Stomach (tissue), 4 donors: Measurements from ENCODE around the gene TGFBR2.

Source experiments
- CTCF ChIP-seq, 7 experiments: fragments of 450-650 bp in 4 of 7; fragments of 200-600 bp in 3 of 7; sonication (generic) in 3 of 7; IDR thresholded peaks; one replicate each; pipeline ENCODE4 v1.5.1; 2016 to 2019; ENCODE audit warnings: antibody characterized with exemption in 7 of 7, control low read depth in 2 of 7, mild to moderate bottlenecking in 1 of 7
- EP300 ChIP-seq: sonication (generic); formaldehyde crosslinking; IDR thresholded peaks from one replicate; pipeline ENCODE4 v1.6.1; 2017; ENCODE audit warnings: antibody characterized with exemption
- POLR2A ChIP-seq, 4 donors: fragments of 450-650 bp; IDR thresholded peaks; one replicate each; pipeline ENCODE4 v1.6.1; 2016; ENCODE audit warnings: antibody characterized with exemption in 4 of 4, control low read depth in 2 of 4, mild to moderate bottlenecking in 1 of 4, moderate library complexity in 1 of 4
- POLR2AphosphoS5 ChIP-seq, 3 donors: sonication (generic); formaldehyde crosslinking; IDR thresholded peaks; one replicate each; pipeline ENCODE4 v1.6.1; 2016; ENCODE audit warnings: antibody characterized with exemption in 3 of 3

- TF ChIP-seq CTCF (IDR thresholded peaks at IDR 0.05) (no peak), POLR2A (IDR thresholded peaks at IDR 0.05) (no peak), POLR2AphosphoS5 (IDR thresholded peaks at IDR 0.05) (no peak), EP300 (no peak)
Observed at GRCh38 chr3:30723211-30723610, 116.8 kb downstream of the TGFBR2 start.
